Measurements from ENCODE around the gene GADD45A.

GRCh38 chr1:67674260-67675011 lies 10.6 kb upstream of the GADD45A start:
- no peak for TF ChIP-seq CTCF (IDR thresholded peaks at IDR 0.05; ENCODE audit: insufficient read depth, low read depth, low read length)
- TF ChIP-seq EZH2 (IDR thresholded peaks at IDR 0.05; ENCODE audit: insufficient read depth, low read length) = no peak
